RWPE2 (cell line): ENCODE measurements around the gene CABCOCO1.
A peak's percentile ranks its signal among the peaks of the same experiment; 100 is the strongest.

Source experiments
- ATAC-seq: fragments of 200-7000 bp; cut with Tn5 transposase; 3 replicates; pipeline ENCODE4 v1.9.1; 2021; ENCODE audit warnings: low read depth
- DNase-seq: peaks from one replicate; pipeline ENCODE4 v3.0.0-alpha.2; 2020; ENCODE audit warnings: low spot score
- H3K27ac ChIP-seq: fragments of 450-650 bp; 2 replicates; pipeline ENCODE4 v1.5.1; 2017; ENCODE audit warnings: mild to moderate bottlenecking; ENCODE audit not compliant: poor library complexity, severe bottlenecking
- H3K27me3 ChIP-seq: fragments of 250-450 bp; sonication (Bioruptor Pico); 2 replicates; pipeline ENCODE4 v1.5.1; 2021; ENCODE audit warnings: mild to moderate bottlenecking, moderate library complexity; ENCODE audit not compliant: insufficient read depth, poor library complexity, severe bottlenecking
- H3K36me3 ChIP-seq: fragments of 250-450 bp; sonication (Bioruptor Pico); 2 replicates; pipeline ENCODE4 v1.5.1; 2020; ENCODE audit warnings: low read depth, mild to moderate bottlenecking, moderate library complexity
- H3K4me1 ChIP-seq: fragments of 250-450 bp; sonication (Bioruptor Pico); 2 replicates; pipeline ENCODE4 v1.5.1; 2021; ENCODE audit warnings: mild to moderate bottlenecking, moderate library complexity; ENCODE audit not compliant: insufficient read depth, poor library complexity, severe bottlenecking
- H3K4me3 ChIP-seq: fragments of 250-450 bp; sonication (Bioruptor Pico); 2 replicates; pipeline ENCODE4 v1.5.1; 2021; ENCODE audit warnings: mild to moderate bottlenecking, moderate library complexity; ENCODE audit not compliant: severe bottlenecking
- H3K9me3 ChIP-seq: fragments of 250-450 bp; sonication (Bioruptor Pico); 2 replicates; pipeline ENCODE4 v1.5.1; 2021; ENCODE audit warnings: mild to moderate bottlenecking, moderate library complexity; ENCODE audit not compliant: severe bottlenecking
- CTCF ChIP-seq: fragments of 450-650 bp; IDR thresholded peaks from one replicate; pipeline ENCODE4 v1.5.1; 2017; ENCODE audit warnings: mild to moderate bottlenecking, moderate library complexity; ENCODE audit not compliant: poor library complexity, severe bottlenecking

CABCOCO1 gene

DNA sequence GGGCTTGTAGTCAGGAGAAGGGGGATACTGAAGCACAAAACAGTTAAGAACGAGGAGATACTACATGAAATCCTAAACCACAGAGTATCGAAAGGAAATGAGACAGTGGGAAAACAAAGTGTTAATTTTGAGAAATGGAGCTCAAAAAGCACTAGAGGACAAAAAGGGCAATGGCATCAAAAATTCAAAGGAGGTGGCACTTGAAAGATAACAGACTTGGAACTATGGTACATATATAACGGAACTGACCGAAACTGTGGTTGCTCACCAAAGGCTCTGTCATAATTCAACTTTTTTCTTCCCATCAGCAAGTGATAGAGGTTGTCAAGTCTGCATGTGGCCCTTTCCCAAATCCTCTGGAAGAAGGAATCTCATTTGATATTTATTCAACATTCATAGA, 97.0 kb downstream of the CABCOCO1 start:
- H3K27ac ChIP-seq: no peak overlapping the region
- H3K4me1 ChIP-seq: peaks cover 18% of the 10 kb centered on the region
- H3K36me3 ChIP-seq: no peaks in the 10 kb centered on the region
- ATAC-seq: no peak
- H3K27me3 ChIP-seq: no peaks in the 10 kb centered on the region
- no peaks in the 10 kb centered on the region for H3K9me3 ChIP-seq
- no peak for DNase-seq
- H3K4me3 ChIP-seq: no peak overlapping the region
- TF ChIP-seq CTCF: no peak

- Histone ChIP-seq H3K4me3 (no peak overlapping the region), H3K36me3 (no peaks in the 10 kb centered on the region), H3K27ac (peak overlapping the region; percentile 19), H3K4me1 (peaks cover 10% of the 10 kb centered on the region), H3K27me3 (no peaks in the 10 kb centered on the region), H3K9me3 (no peaks in the 10 kb centered on the region)
- no peak for DNase-seq
- no peak for TF ChIP-seq CTCF
- peak; percentile 79 for ATAC-seq
Measured at GRCh38 chr10:61760943-61761824, 98.5 kb downstream of the CABCOCO1 start.

GRCh38 chr10:61761825-61762217, 99.1 kb downstream of the CABCOCO1 start:
- Histone ChIP-seq H3K9me3 (no peaks in the 10 kb centered on the region), H3K4me3 (no peak overlapping the region), H3K27me3 (no peaks in the 10 kb centered on the region), H3K4me1 (peaks cover 10% of the 10 kb centered on the region), H3K36me3 (no peaks in the 10 kb centered on the region), H3K27ac (no peak overlapping the region)
- no peak for DNase-seq
- no peak for TF ChIP-seq CTCF
- ATAC-seq: no peak

GRCh38 chr10:61763778-61764177, 101.0 kb downstream of the CABCOCO1 start:
- no peak for DNase-seq
- no peaks in the 10 kb centered on the region for H3K9me3 ChIP-seq
- ATAC-seq: no peak
- no peak overlapping the region for H3K27ac ChIP-seq
- peaks cover 10% of the 10 kb centered on the region for H3K4me1 ChIP-seq
- H3K36me3 ChIP-seq: no peaks in the 10 kb centered on the region
- no peak for TF ChIP-seq CTCF
- H3K27me3 ChIP-seq: no peaks in the 10 kb centered on the region
- no peak overlapping the region for H3K4me3 ChIP-seq

- no peak for ATAC-seq
- Histone ChIP-seq H3K27me3 (no peaks in the 10 kb centered on the region), H3K9me3 (no peaks in the 10 kb centered on the region), H3K27ac (no peak overlapping the region), H3K36me3 (no peaks in the 10 kb centered on the region), H3K4me3 (no peak overlapping the region), H3K4me1 (peaks cover 10% of the 10 kb centered on the region)
- no peak for DNase-seq
- TF ChIP-seq CTCF: no peak
Measured at GRCh38 chr10:61764486-61764885, 101.8 kb downstream of the CABCOCO1 start.
